NT2/D1 (cell line): ENCODE results near the gene SLC25A46.
"Not testable (repeated sequence)": the region's sequence is repeated elsewhere in the genome, so short reads cannot be mapped to it uniquely, and the experiment has no call there.

Experiments used
- DNase-seq: peaks from one replicate; pipeline ENCODE4 v3.0.0-alpha.2; 2011; ENCODE audit warnings: low read depth, low spot score
- H3K27me3 ChIP-seq: 2 replicates; pipeline ENCODE4 v1.6.0; 2011; ENCODE audit warnings: mild to moderate bottlenecking; ENCODE audit not compliant: insufficient read length, insufficient read depth
- H3K36me3 ChIP-seq: 2 replicates; pipeline ENCODE4 v1.6.1; 2011; ENCODE audit warnings: mild to moderate bottlenecking, low read length, mixed read lengths; ENCODE audit not compliant: insufficient read depth, insufficient read length
- H3K4me1 ChIP-seq: 2 replicates; pipeline ENCODE4 v1.5.1; 2011; ENCODE audit not compliant: insufficient read depth, insufficient read length
- H3K4me3 ChIP-seq: 2 replicates; pipeline ENCODE4 v1.5.1; 2011; ENCODE audit warnings: low read depth; ENCODE audit not compliant: insufficient read length
- H3K9ac ChIP-seq: 2 replicates; pipeline ENCODE4 v1.6.0; 2011; ENCODE audit warnings: low read depth; ENCODE audit not compliant: insufficient read length
- H3K9me3 ChIP-seq: 2 replicates; pipeline ENCODE4 v1.5.1; 2011; ENCODE audit warnings: mild to moderate bottlenecking, low read length; ENCODE audit not compliant: insufficient read depth
- SUZ12 ChIP-seq: IDR thresholded peaks from 2 replicates; pipeline ENCODE4 v1.6.1; 2011; ENCODE audit not compliant: insufficient read length, insufficient read depth; ENCODE audit errors: extremely low read depth
- YY1 ChIP-seq: IDR thresholded peaks from 2 replicates; pipeline ENCODE4 v1.6.1; 2011; ENCODE audit not compliant: insufficient read length, insufficient read depth
- ZNF274 ChIP-seq: IDR thresholded peaks from 2 replicates; pipeline ENCODE4 v1.6.1; 2011; ENCODE audit warnings: mild to moderate bottlenecking, low read depth, low read length

SLC25A46 gene

GRCh38 chr5:110738812-110739651, at the start of gene SLC25A46:
TSS of gene SLC25A46 (plus strand) at chr5:110739007. CDS start at chr5:110739120, 113 bp downstream.
- no peaks in the 10 kb centered on the region for H3K36me3 ChIP-seq
- H3K9ac ChIP-seq = peak within 1 kb of the TSS; percentile 82

DNA sequence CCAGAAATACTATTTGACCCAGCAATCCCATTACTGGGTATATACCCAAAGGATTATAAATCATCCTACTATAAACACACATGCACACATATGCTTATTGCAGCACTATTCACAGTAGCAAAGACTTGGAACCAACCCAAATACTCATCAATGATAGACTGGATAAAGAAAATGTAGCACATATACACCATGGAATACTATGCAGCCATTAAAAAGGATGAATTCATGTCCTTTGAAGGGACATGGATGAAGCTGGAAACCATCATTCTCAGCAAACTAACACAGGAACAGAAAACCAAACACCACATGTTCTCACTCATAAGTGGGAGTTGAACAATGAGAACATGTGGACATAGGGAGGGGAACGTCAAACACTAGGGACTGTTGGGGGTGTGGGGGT, 48.2 kb upstream of the SLC25A46 start:
- not testable (repeated sequence) for H3K36me3 ChIP-seq, DNase-seq, H3K4me1 ChIP-seq, H3K9me3 ChIP-seq, H3K27me3 ChIP-seq, H3K9ac ChIP-seq, H3K4me3 ChIP-seq

More at GRCh38 chr5:110738812-110739651, at the start of gene SLC25A46:
- no peaks in the 10 kb centered on the region for H3K27me3 ChIP-seq
- no peaks in the 10 kb centered on the region for H3K9me3 ChIP-seq
- no peak for TF ChIP-seq SUZ12
- no peak for TF ChIP-seq ZNF274
- TF ChIP-seq YY1 = no peak
- H3K4me1 ChIP-seq = no peaks in the 10 kb centered on the region
- peak within 1 kb of the TSS; percentile 79 for H3K4me3 ChIP-seq
- DNase-seq = peak; percentile 68

DNA sequence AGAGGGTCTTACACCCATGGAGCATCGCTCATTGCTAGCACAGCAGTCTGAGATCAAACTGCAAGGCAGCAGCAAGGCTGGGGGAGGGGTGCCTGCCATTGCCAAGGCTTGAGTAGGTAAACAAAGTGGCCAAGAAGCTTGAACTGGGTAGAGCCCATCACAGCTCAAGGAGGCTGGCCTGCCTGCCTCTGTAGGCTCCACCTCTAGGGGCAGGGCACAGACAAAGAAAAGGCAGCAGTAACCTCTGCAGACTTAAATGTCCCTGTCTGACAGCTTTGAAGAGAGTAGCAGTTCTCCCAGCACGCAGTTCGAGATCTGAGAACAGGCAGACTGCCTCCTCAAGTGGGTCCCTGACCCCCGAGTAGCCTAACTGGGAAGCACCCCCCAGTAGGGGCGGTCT, 46.1 kb upstream of the SLC25A46 start:
- not testable (repeated sequence) for H3K9ac ChIP-seq, H3K9me3 ChIP-seq, H3K4me1 ChIP-seq, H3K4me3 ChIP-seq, DNase-seq, H3K36me3 ChIP-seq, H3K27me3 ChIP-seq

- no peak for DNase-seq
- Histone ChIP-seq H3K9ac (no peak overlapping the region), H3K4me3 (no peak overlapping the region), H3K27me3 (no peaks in the 10 kb centered on the region), H3K9me3 (no peaks in the 10 kb centered on the region), H3K36me3 (no peaks in the 10 kb centered on the region), H3K4me1 (no peaks in the 10 kb centered on the region)
- no peak for TF ChIP-seq SUZ12
- no peak for TF ChIP-seq ZNF274
- TF ChIP-seq YY1 = no peak
These were observed 36.5 kb upstream of the SLC25A46 start for GRCh38 chr5:110702300-110702699.

- H3K36me3 ChIP-seq = no peaks in the 10 kb centered on the region
- H3K9ac ChIP-seq = no peak overlapping the region
- no peak overlapping the region for H3K4me3 ChIP-seq
- TF ChIP-seq ZNF274 (no peak), SUZ12 (no peak)
- no peaks in the 10 kb centered on the region for H3K4me1 ChIP-seq
- no peaks in the 10 kb centered on the region for H3K9me3 ChIP-seq
- no peak for DNase-seq
- H3K27me3 ChIP-seq = no peaks in the 10 kb centered on the region
These were observed 36.1 kb upstream of the SLC25A46 start for GRCh38 chr5:110702704-110703103.

DNA sequence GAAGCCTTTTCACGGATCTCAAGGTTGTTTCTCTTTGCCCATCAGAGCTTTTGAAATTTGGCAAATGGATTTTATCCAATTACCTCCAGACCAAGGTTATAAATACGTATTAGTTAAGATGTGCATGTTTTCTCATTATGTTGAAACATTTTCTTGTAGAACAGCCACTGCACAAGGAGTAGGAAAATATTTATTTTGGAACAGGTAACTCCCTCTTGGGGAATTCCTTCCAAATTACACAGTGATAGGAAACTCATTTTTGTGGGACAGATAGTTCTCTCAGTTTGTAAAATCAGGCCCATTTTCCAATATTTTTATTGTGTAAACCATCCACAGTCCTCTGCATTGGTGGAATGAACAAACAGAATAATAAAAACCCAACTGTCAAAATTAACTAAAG, 35.3 kb upstream of the SLC25A46 start:
- TF ChIP-seq SUZ12 = no peak
- TF ChIP-seq ZNF274 = no peak
- no peak for TF ChIP-seq YY1
- no peak overlapping the region for H3K4me3 ChIP-seq
- no peaks in the 10 kb centered on the region for H3K36me3 ChIP-seq
- no peak for DNase-seq
- H3K4me1 ChIP-seq = no peaks in the 10 kb centered on the region
- H3K9ac ChIP-seq = no peak overlapping the region
- no peaks in the 10 kb centered on the region for H3K27me3 ChIP-seq
- H3K9me3 ChIP-seq = no peaks in the 10 kb centered on the region

DNA sequence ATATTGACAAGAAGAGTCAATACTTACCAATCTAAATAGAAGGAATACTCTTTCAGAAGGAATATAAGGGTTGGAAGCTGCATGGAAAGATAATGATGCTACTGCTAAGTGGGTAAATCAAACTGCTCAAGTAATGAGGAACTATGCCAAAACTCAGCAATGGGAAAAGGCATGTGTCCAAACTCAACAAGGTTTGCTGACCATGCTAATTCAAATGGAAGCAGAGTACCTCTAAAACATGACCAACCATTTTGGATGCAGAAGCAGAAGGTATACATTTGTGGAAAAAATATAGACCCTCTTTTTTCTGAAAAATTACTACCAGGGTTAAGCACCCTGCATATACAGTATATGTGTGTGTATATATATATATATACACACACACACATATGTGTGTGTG, 33.5 kb upstream of the SLC25A46 start:
- H3K9me3 ChIP-seq = no peaks in the 10 kb centered on the region
- no peak for DNase-seq
- TF ChIP-seq SUZ12 (no peak), YY1 (no peak)
- H3K4me3 ChIP-seq = no peak overlapping the region
- H3K9ac ChIP-seq = no peak overlapping the region
- H3K4me1 ChIP-seq = no peaks in the 10 kb centered on the region
- no peaks in the 10 kb centered on the region for H3K27me3 ChIP-seq
- H3K36me3 ChIP-seq = no peaks in the 10 kb centered on the region

- Histone ChIP-seq H3K9ac (no peak overlapping the region), H3K4me1 (no peaks in the 10 kb centered on the region), H3K9me3 (no peaks in the 10 kb centered on the region), H3K4me3 (no peak overlapping the region), H3K27me3 (no peaks in the 10 kb centered on the region), H3K36me3 (no peaks in the 10 kb centered on the region)
- TF ChIP-seq ZNF274 (no peak), YY1 (no peak), SUZ12 (no peak)
- DNase-seq = no peak
These were observed 31.5 kb upstream of the SLC25A46 start for GRCh38 chr5:110707260-110707844.
